BLaER1 treated with 17β-estradiol and CSF1 and Interleukin-3, amounts not matched to agents 10 nM and 100 nM (cell line): Measurements from ENCODE around the gene SSNA1.
"Not testable (repeated sequence)": the region's sequence is repeated elsewhere in the genome, so short reads cannot be mapped to it uniquely, and the experiment has no call there.

ENCODE experiments used
- H3K27ac ChIP-seq, 11 experiments: shearing (Covaris generic); formaldehyde crosslinking; 2 replicates each; pipeline ENCODE4 v1.8.1; 2022
- H3K27me3 ChIP-seq, 11 experiments: shearing (Covaris generic); formaldehyde crosslinking; 2 replicates each; pipeline ENCODE4 v1.8.1; 2022
- H3K36me3 ChIP-seq, 11 experiments: shearing (Covaris generic); formaldehyde crosslinking; 2 replicates each; pipeline ENCODE4 v1.8.1; 2022
- H3K4me1 ChIP-seq, 10 experiments: shearing (Covaris generic); formaldehyde crosslinking; 2 replicates each; pipeline ENCODE4 v1.8.1; 2022
- H3K4me2 ChIP-seq, 11 experiments: shearing (Covaris generic); formaldehyde crosslinking; 2 replicates each; pipeline ENCODE4 v1.8.1; 2022
- H3K4me3 ChIP-seq, 10 experiments: shearing (Covaris generic); formaldehyde crosslinking; 2 replicates each; pipeline ENCODE4 v1.8.1; 2022
- H3K9ac ChIP-seq, 11 experiments: shearing (Covaris generic); formaldehyde crosslinking; 2 replicates each; pipeline ENCODE4 v1.8.1; 2022
- H3K9me3 ChIP-seq, 11 experiments: shearing (Covaris generic); formaldehyde crosslinking; replicated peaks in 1 of 11; 2 replicates each; pipeline ENCODE4 v1.8.1; 2022
- H4K20me1 ChIP-seq, 11 experiments: shearing (Covaris generic); formaldehyde crosslinking; 2 replicates each; pipeline ENCODE4 v1.8.1; 2022
- Cebpa-rat ChIP-seq, 11 experiments: shearing (Covaris generic); IDR thresholded peaks; 2 replicates each; pipeline ENCODE4 v1.8.1; 2022

SSNA1 gene

DNA sequence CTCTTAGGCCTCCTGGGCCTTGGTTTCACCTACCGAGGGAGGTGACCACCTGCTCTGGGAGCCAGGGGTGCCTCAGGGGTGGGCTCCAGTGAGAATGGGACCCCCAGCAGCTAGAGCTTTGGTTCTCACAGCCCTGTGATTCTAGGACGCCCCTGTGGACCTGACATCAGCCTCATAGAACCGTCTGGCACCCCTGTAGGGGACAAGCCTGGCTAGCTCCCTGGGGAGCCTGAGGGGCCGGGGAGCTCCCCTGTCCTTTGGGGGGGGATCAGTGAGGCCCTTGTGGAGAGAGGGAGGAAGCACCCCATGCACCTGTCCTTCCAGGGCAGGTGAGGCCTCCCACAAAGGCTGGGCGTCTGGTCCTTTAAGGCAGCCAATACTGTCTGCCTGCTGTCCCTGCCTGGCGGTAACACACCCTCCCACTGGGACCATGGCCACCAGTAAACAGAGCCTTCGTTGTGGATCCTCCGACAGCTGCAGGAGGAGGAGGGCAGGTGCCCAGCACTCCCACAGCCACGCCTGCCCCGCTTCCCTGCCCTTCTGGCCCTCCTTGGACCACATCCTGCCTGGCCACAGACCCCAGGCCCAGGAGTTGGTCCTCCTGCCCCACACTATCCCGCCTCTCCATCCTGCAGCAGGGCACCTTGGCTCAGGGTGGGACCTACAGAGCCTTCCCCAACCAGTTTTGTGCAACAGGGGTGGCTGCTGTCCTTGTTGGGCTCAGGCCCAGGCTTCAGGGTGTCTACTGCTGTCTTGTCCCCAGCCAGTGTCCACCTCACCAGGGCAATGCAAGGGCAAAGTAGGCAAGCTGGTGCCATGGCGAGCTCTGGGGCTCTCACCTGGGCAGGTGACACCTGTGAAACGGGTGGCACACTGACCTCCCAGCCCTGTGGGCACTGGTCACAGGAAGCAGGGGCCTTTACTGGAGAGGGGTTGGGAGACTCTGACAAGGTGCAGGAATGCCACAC is 49.6 kb downstream of the SSNA1 start:
- H3K4me3 ChIP-seq = peak overlapping the region in 6 of 10 experiments; percentile 3 to 67 (median 14); a peak in 4 of 20 replicates
- peaks cover 14 to 15% (median 15%) of the 10 kb centered on the region in 11 experiments for H3K36me3 ChIP-seq
- TF ChIP-seq Cebpa-rat (IDR thresholded peaks at IDR 0.05) = no peak
- peak overlapping the region; percentile 90 to 98 (median 95) for H3K4me2 ChIP-seq
- H3K9me3 ChIP-seq = peaks cover 0 to 3% (median 0%) of the 10 kb centered on the region in 11 experiments; a peak in 1 of 22 replicates
- H3K4me1 ChIP-seq = peaks cover 65 to 75% (median 71%) of the 10 kb centered on the region in 10 experiments
- no peaks in the 10 kb centered on the region for H3K27me3 ChIP-seq
- peaks cover 16 to 66% (median 54%) of the 10 kb centered on the region in 11 experiments for H4K20me1 ChIP-seq
- peak overlapping the region; percentile 16 to 93 (median 70); a peak in 21 of 22 replicates for H3K9ac ChIP-seq
- peak overlapping the region in 8 of 11 experiments; percentile 25 to 64 (median 46); a peak in 12 of 22 replicates for H3K27ac ChIP-seq

- H3K4me3 ChIP-seq = peak overlapping the region; percentile 60 to 79 (median 68)
- H3K4me2 ChIP-seq = peak overlapping the region; percentile 90 to 98 (median 95)
- peak overlapping the region; percentile 75 to 94 (median 90) for H3K27ac ChIP-seq
- H3K27me3 ChIP-seq, H3K9me3 ChIP-seq: not testable (repeated sequence)
- H3K9ac ChIP-seq = peak overlapping the region; percentile 83 to 93 (median 88)
- peaks cover 23 to 30% (median 27%) of the 10 kb centered on the region in 11 experiments for H3K36me3 ChIP-seq
- H4K20me1 ChIP-seq = peaks cover 30 to 76% (median 70%) of the 10 kb centered on the region in 11 experiments
- H3K4me1 ChIP-seq = peaks cover 74 to 82% (median 79%) of the 10 kb centered on the region in 10 experiments
Observed at GRCh38 chr9:137239541-137240200, 51.2 kb downstream of the SSNA1 start.
